Endothelial cell of umbilical vein (primary cell): ENCODE measurements around the gene SLC12A2. TPM values are rescaled to one million over a fixed set of nuclear protein-coding genes. Genes with fewer than 3 reads are reported as not detected.

ENCODE experiments used
- BruUV-seq: library from RNA; stranded (reverse); fragments of 400-500 nt; replicated peaks from 2 replicates; lab custom pipeline; 2021; lab: Mats Ljungman, UMichigan
- CTCF ChIA-PET: fragments of 300-600, 350-600 bp; sonication (Branson Sonifier 250); formaldehyde crosslinking; loops from one replicate; lab custom pipeline; 2021; ENCODE audit warnings: antibody characterized with exemption, inconsistent platforms; lab: Charles Lee
- POLR2A ChIA-PET: fragments of 300-600, 350-600 bp; sonication (Branson Sonifier 250); formaldehyde crosslinking; loops from one replicate; lab custom pipeline; 2021; ENCODE audit warnings: antibody characterized with exemption, inconsistent platforms; lab: Charles Lee
- DNase-seq: peaks from one replicate; pipeline ENCODE4 v3.0.0-alpha.2; 2011; ENCODE audit warnings: low read depth, low spot score
- FAIRE-seq: peaks from 2 replicates; lab custom pipeline; 2011; peaks lifted over from hg19 to GRCh38; lab: Jason Lieb, UNC
- H2AFZ ChIP-seq: 2 replicates; pipeline ENCODE4 v1.6.0; 2012; ENCODE audit warnings: low read depth, low read length, control low read depth, inconsistent platforms
- H3K27ac ChIP-seq: 2 replicates; pipeline ENCODE4 v1.5.1; 2011; ENCODE audit warnings: low read depth, mild to moderate bottlenecking, control low read depth, low read length, moderate library complexity; ENCODE audit not compliant: insufficient read depth
- H3K27me3 ChIP-seq, 2 experiments: 2 replicates each; pipeline versions ENCODE4 v1.6.0 to v1.6.1; 2011; ENCODE audit warnings: low read length in 2 of 2, mixed read lengths in 1 of 2; ENCODE audit not compliant: control insufficient read depth in 2 of 2, insufficient read depth in 2 of 2
- H3K36me3 ChIP-seq, 2 experiments: 2 replicates in 1 of 2; 3 replicates in 1 of 2; pipeline ENCODE4 v1.5.1; 2011; ENCODE audit warnings: low read length in 2 of 2, mild to moderate bottlenecking in 1 of 2, moderate library complexity in 1 of 2; ENCODE audit not compliant: control insufficient read depth in 2 of 2, insufficient read depth in 2 of 2; ENCODE audit errors: extremely low read depth in 1 of 2
- H3K4me1 ChIP-seq: 3 replicates; pipeline ENCODE4 v1.5.1; 2011; ENCODE audit warnings: mild to moderate bottlenecking, low read length; ENCODE audit not compliant: control insufficient read depth, insufficient read depth; ENCODE audit errors: extremely low read depth
- H3K4me2 ChIP-seq: 2 replicates; pipeline ENCODE4 v1.6.1; 2011; ENCODE audit warnings: low read length, control low read depth, mixed read lengths; ENCODE audit not compliant: insufficient read depth
- H3K4me3 ChIP-seq, 3 experiments: fragments of 200-600 bp in 1 of 3; sonication (generic), shearing (Covaris generic) in 1 of 3; replicated peaks in 1 of 3; 2 replicates each; pipeline ENCODE4 v1.5.1; 2011 to 2016; ENCODE audit warnings: control low read depth in 3 of 3, low read length in 3 of 3, mild to moderate bottlenecking in 2 of 3, inconsistent platforms in 1 of 3, low read depth in 1 of 3, moderate library complexity in 1 of 3; ENCODE audit not compliant: insufficient read depth in 1 of 3
- H3K79me2 ChIP-seq: 2 replicates; pipeline ENCODE4 v1.6.0; 2012; ENCODE audit warnings: low read length, inconsistent platforms; ENCODE audit not compliant: control insufficient read depth, insufficient read depth
- H3K9ac ChIP-seq: replicated peaks from 2 replicates; pipeline ENCODE3; 2011; ENCODE audit warnings: low read length, control low read depth; ENCODE audit not compliant: insufficient read depth; ENCODE audit errors: extremely low read depth
- H3K9me1 ChIP-seq: replicated peaks from 3 replicates; pipeline ENCODE4 v1.6.0; 2011; ENCODE audit warnings: mild to moderate bottlenecking, low read length; ENCODE audit not compliant: control insufficient read depth, insufficient read depth; ENCODE audit errors: extremely low read depth
- H3K9me3 ChIP-seq: replicated peaks from 2 replicates; pipeline ENCODE4 v1.5.1; 2012; ENCODE audit warnings: low read length, inconsistent platforms; ENCODE audit not compliant: control insufficient read depth, insufficient read depth
- H4K20me1 ChIP-seq: replicated peaks from 2 replicates; pipeline ENCODE3; 2011; ENCODE audit warnings: mild to moderate bottlenecking, low read length; ENCODE audit not compliant: control insufficient read depth, insufficient read depth; ENCODE audit errors: extremely low read depth
- EZH2 ChIP-seq: IDR thresholded peaks from 2 replicates; pipeline ENCODE4 v1.6.1; 2012; ENCODE audit warnings: borderline replicate concordance, low read depth, mild to moderate bottlenecking, moderate library complexity, low read length, inconsistent platforms; ENCODE audit not compliant: severe bottlenecking
- FOS ChIP-seq: IDR thresholded peaks from 2 replicates; pipeline ENCODE4 v1.6.1; 2011; ENCODE audit warnings: mild to moderate bottlenecking, low read length, moderate library complexity, borderline replicate concordance; ENCODE audit not compliant: insufficient read depth
- GATA2 ChIP-seq: IDR thresholded peaks from 2 replicates; pipeline ENCODE4 v1.7.0; 2011; ENCODE audit warnings: low read depth, mild to moderate bottlenecking, moderate library complexity, mixed read lengths, low read length; ENCODE audit not compliant: insufficient read length, insufficient read depth
- JUN ChIP-seq: IDR thresholded peaks from 2 replicates; pipeline ENCODE4 v1.6.1; 2011; ENCODE audit warnings: borderline replicate concordance, low read depth; ENCODE audit not compliant: insufficient read length, insufficient read depth
- MYC ChIP-seq: IDR thresholded peaks from one replicate; pipeline ENCODE4 v1.6.1; 2011; ENCODE audit warnings: mild to moderate bottlenecking, low read depth, low read length
- POLR2A ChIP-seq: IDR thresholded peaks from 2 replicates; pipeline ENCODE4 v1.6.1; 2012; ENCODE audit warnings: low read depth, mild to moderate bottlenecking, control low read depth, low read length
- POLR2AphosphoS5 ChIP-seq: IDR thresholded peaks from 2 replicates; pipeline ENCODE4 v1.6.1; 2012; ENCODE audit warnings: low read depth, mild to moderate bottlenecking, control low read depth, low read length, moderate library complexity; ENCODE audit not compliant: insufficient read depth
- dilution Hi-C: fragments of 300-500 bp; cut with MboI; formaldehyde crosslinking; loops from one replicate; pipeline ENCODE4 v1.15.0; 2019; ENCODE audit warnings: low sequenced_read_pairs; ENCODE audit not compliant: extremely low pct_ligation_motif_present
- intact Hi-C: fragments of 100-400 bp; cut with micrococcal nuclease; formaldehyde crosslinking; loops from one replicate; pipeline ENCODE4 v1.10.0; 2022
- polyA plus RNA-seq, 4 experiments: library from polyadenylated mRNA; depleted of rRNA in 3 of 4; stranded (reverse) in 3 of 4; unstranded in 1 of 4; fragments of >200 nt; gene quantifications; 2 replicates each; pipeline versions ENCODE4 v1.2.1 to v1.2.3, GENCODE V29; 2011 to 2012; ENCODE audit warnings: missing spikeins in 1 of 4
- total RNA-seq: library from RNA; stranded (reverse); gene quantifications from 2 replicates; pipeline ENCODE4 v1.2.3, GENCODE V29; 2021
- TF ChIP-seq, protein P1 (sequence below), 2 donors: IDR thresholded peaks; 1 replicate in 1 of 2; 2 replicates in 1 of 2; pipeline ENCODE4 v1.5.1; 2011; ENCODE audit warnings: low read length in 2 of 2, mild to moderate bottlenecking in 2 of 2, moderate library complexity in 2 of 2, control low read depth in 1 of 2, inconsistent platforms in 1 of 2, low read depth in 1 of 2; ENCODE audit not compliant: insufficient read depth in 1 of 2; ENCODE audit errors: extremely low read depth in 1 of 2
- TF ChIP-seq, protein P2 (sequence below): IDR thresholded peaks from 2 replicates; pipeline ENCODE4 v1.6.1; 2011; ENCODE audit not compliant: insufficient read depth, insufficient read length

Gene SLC12A2
- total and polyA plus RNA-seq, 2 donors (not counting 3 experiments of a cell fraction or from before 2014, with no cell fraction given): 11.0 to 59.5 TPM

DNA sequence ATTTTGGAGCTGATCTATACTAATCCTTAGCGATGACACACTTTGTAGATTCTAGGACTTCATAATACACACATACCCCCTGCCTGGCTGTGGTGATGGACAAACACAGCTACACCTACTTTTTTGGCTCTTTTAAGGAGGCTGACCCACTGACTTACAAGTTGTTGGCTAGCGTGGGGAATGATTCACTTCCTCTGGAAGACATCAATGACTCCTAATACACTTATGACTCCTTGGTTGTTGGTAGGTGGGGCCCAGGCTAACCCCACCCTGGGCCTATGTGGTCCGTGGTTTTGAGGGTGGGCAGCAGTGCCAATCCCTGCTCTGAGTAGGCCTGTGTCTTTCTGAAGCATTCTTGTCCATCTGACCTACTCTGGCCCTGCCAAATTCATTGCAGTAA lies 144.4 kb downstream of the SLC12A2 start:
- Histone ChIP-seq H3K9me3 (no peaks in the 10 kb centered on the region), H3K9ac (no peak overlapping the region), H3K9me1 (no peaks in the 10 kb centered on the region), H3K4me1 (no peaks in the 10 kb centered on the region), H3K27ac (no peak overlapping the region), H3K4me2 (no peak overlapping the region), H3K36me3 (no peaks in the 10 kb centered on the region), H3K27me3 (no peaks in the 10 kb centered on the region), H2AFZ (no peak overlapping the region), H4K20me1 (no peaks in the 10 kb centered on the region), H3K79me2 (no peaks in the 10 kb centered on the region), H3K4me3 (no peak overlapping the region)
- no TSS peak for BruUV-seq
- intact Hi-C loops: no loop called here
- FAIRE-seq (no peak), DNase-seq (peak; percentile 28)
- ChIA-PET POLR2A (no interaction called here), CTCF (interaction anchor here (1.2 to 1.3 kb wide), 2 partner anchors 271 to 362 kb away, joined by 3 to 4 read pairs; no protein-coding TSS in a partner anchor)
- dilution Hi-C loops: no loop called here
- peak; percentile 39 for TF ChIP-seq FOS
- TF ChIP-seq JUN: peak; percentile 28
- TF ChIP-seq, protein P1, sequence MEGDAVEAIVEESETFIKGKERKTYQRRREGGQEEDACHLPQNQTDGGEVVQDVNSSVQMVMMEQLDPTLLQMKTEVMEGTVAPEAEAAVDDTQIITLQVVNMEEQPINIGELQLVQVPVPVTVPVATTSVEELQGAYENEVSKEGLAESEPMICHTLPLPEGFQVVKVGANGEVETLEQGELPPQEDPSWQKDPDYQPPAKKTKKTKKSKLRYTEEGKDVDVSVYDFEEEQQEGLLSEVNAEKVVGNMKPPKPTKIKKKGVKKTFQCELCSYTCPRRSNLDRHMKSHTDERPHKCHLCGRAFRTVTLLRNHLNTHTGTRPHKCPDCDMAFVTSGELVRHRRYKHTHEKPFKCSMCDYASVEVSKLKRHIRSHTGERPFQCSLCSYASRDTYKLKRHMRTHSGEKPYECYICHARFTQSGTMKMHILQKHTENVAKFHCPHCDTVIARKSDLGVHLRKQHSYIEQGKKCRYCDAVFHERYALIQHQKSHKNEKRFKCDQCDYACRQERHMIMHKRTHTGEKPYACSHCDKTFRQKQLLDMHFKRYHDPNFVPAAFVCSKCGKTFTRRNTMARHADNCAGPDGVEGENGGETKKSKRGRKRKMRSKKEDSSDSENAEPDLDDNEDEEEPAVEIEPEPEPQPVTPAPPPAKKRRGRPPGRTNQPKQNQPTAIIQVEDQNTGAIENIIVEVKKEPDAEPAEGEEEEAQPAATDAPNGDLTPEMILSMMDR (IDR thresholded peaks at IDR 0.05; ENCODE audit: extremely low read depth in 1 of 2, insufficient read depth in 1 of 2, low read depth in 1 of 2, low read length in 2 of 2): no peak

DNA sequence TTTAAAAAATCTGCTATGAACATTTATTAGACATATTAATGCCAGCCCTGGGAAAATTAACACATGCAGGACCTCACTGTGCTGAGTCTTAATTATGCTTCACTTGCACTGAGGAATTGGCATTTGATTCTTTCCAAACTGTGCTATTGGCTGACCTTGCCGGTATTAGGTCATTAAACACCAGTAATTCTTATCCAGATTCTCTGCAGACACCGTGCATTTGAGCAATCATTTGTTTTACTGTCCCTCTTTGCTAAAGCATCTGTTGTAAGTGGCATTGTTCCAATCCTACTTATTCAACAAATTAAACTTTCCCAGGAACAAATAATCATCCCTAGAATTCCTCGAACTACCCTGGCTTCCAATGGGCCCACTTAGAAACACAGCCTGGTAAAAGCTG lies 145.0 kb downstream of the SLC12A2 start:
- Histone ChIP-seq H3K4me3 (no peak overlapping the region), H3K27me3 (no peaks in the 10 kb centered on the region), H3K4me2 (no peak overlapping the region), H3K9ac (no peak overlapping the region), H4K20me1 (no peaks in the 10 kb centered on the region), H3K79me2 (no peaks in the 10 kb centered on the region), H3K36me3 (no peaks in the 10 kb centered on the region), H2AFZ (no peak overlapping the region), H3K9me1 (no peaks in the 10 kb centered on the region), H3K4me1 (no peaks in the 10 kb centered on the region), H3K27ac (no peak overlapping the region), H3K9me3 (no peaks in the 10 kb centered on the region)
- DNase-seq: no peak
- TF ChIP-seq JUN (no peak), GATA2 (no peak), FOS (no peak), MYC (no peak), POLR2AphosphoS5 (no peak), EZH2 (no peak), POLR2A (no peak)
- TF ChIP-seq, protein P2, sequence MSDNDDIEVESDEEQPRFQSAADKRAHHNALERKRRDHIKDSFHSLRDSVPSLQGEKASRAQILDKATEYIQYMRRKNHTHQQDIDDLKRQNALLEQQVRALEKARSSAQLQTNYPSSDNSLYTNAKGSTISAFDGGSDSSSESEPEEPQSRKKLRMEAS: no peak
- TF ChIP-seq, protein P1 (IDR thresholded peaks at IDR 0.05; ENCODE audit: extremely low read depth in 1 of 2, insufficient read depth in 1 of 2, low read depth in 1 of 2, low read length in 2 of 2): no peak
- dilution Hi-C loops (no loop called here), intact Hi-C loops (no loop called here)
- ChIA-PET CTCF (interaction anchor here (1.2 to 1.3 kb wide), 2 partner anchors 270 to 362 kb away, joined by 3 to 4 read pairs; no protein-coding TSS in a partner anchor), POLR2A (no interaction called here)
- no peak for FAIRE-seq
- no TSS peak for BruUV-seq
